HG03039 (cell line): ENCODE measurements around the gene WDR49.

Experiments used
- ATAC-seq: cut with Tn5 transposase; IDR thresholded peaks from one replicate; pipeline ENCODE4 v1.9.1; 2021; ENCODE audit warnings: mild to moderate bottlenecking, moderate library complexity; ENCODE audit not compliant: unreplicated experiment

The WDR49 gene

DNA sequence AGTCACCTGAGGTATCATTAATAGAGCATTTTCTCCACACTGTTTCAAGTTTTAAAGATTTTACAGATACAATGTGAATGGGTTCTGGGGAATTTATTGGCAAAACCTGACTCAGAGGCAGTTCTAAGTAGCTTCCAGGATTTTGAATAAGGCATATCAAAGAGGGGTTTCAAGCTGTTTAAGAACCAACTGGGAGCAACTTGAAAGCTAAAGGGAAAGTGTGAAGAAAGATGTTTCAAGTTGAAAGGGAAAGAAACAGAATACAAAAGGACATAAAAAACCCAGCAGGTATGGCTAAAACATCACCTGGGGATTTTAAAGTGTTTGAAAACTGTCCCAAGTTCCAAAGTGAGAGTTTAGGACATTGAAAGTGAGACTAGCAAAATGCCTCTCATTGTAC, 162.1 kb downstream of the WDR49 start:
- no peak for ATAC-seq

DNA sequence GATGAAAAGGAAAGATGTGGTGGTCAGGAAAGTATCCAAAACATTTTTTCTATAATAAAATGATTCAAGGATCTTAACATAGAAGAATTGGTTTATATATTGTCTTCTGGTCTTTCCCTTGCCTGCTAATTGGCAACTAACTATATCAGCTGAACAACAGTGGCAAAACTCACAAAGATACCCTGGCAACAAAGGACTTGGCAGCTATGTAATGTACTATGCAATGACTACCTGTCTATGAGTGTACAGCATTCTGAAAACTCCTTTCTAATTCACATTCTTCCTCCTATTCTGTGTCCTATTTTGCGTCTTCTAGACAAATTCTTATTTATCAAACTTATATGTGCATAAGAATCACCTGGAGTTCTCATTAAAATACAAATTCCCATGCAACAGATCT, 164.2 kb downstream of the WDR49 start:
- ATAC-seq: no peak

DNA sequence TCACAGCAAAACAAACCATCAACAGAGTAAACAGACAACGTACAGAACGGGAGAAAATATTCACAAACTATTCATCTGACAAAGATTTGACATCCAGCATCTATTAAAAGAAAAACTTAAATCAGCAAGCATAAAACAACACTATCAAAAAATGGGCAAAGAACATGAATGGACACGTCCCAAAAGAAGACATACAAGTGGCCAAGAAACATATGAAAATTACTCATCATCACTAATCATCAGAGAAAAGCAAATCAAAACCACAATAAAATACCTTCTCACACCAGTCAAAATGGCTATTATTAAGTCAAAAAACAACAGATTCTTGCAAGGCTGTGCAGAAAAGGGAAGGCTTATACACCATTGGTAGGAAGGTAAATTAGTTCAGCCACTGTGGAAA, 166.2 kb downstream of the WDR49 start:
- no peak for ATAC-seq

DNA sequence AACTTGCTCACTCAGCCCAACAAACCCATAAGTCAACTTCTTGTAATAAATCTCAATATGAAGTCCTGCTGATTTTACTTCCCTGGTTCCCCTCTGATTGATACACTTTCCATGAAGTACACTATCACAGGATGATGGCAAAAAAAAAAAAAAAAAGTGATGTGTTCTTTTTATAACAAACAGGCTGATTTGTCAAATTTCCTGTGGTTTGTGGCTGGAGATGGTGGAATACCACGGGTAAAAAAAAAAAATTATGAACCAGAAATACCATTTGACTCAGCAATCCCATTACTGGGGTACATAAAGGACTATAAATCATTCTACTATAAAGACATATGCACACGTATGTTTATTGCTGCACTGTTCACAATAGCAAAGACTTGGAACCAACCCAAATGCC, 169.2 kb downstream of the WDR49 start:
- no peak for ATAC-seq

DNA sequence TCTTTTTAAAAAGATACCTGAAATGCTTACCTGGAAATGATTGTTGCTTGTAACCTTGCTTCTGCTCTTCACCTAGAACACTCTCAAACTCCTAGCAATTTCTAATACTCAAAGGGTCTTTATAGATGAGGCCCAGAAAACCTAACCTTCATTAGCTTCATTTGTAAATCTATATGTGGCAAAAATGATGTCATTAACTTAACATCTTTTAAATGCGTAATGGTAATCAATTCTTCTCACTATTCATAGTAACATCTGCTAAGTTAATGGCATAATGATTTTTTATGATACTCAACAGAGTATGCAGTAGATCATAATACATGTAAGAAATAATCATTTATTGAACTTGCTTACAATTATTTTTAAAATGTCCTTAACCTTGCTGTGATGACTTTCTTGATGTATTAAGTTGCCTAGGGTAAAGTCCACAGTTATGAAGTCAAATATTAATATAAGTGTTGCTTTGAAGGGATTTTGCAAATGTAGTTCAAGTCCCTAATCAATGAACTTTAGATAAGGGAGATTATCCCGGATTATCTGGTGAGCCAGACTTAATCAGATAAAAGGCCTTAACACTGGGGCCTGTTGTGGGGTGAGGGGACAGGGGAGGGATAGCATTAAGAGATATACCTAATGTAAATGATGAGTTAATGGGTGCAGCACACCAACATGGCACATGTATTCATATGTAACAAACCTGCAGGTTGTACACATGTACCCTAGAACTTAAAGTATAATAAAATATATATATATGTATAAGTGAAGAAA, 169.8 kb downstream of the WDR49 start:
- ATAC-seq: no peak

DNA sequence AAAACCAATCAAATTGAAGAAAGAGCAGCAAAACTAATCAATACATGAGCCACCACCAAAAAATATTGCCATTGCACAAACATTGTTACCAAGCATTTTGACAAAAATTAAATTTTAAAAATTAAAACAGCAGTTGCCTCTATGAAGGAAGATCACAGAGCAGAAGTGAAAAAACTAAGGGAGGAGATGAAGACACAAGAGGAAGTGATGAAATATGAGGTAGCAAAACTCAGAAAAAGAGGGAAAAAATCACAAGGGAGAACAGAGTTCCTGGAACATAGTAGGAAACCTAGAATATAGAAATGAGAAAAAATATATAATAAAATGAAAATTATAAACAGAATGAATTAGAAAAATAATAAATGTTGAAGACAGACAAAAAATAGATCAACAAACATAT, 172.6 kb downstream of the WDR49 start:
- no peak for ATAC-seq

DNA sequence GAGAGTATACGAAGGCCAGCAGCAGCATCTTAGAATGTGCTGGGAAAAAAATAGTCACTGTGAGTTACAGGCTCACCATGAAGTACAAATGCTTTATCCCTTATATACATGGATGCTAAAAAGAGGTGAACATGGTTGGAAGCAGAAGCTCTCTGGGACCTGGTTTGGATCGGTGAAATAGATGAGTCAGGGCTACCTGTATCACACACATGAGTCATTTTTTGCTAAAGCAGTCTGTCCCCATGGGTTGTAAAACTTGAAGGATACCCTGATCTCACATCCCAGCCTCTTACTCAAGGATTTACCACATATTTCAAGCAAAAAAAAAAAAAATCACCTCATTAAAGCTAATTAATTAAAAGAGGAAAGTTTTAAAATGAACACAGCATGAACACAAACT, 173.0 kb downstream of the WDR49 start:
- no peak for ATAC-seq

DNA sequence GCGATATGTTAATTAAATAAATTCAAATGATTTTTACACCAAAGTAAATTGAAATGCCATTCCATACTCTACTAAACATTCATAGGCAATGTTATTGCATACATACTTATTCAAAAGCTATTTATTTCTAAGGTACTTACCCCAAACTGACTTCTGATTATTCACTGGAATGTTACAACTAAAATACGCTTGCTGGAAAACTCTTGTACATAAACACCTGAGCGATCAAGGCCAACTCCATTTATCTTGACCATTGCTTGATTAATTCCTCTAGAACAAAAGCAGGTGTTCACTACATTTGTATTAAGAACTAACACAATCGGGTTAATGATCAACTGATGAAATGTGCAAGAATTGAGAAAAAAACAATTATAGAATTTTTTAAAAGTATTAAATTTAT, 179.9 kb downstream of the WDR49 start, which contains the start of gene SERPINI2:
TSS of gene SERPINI2 (minus strand) at position 180 of the 400 bp plus-strand sequence. CDS start 2,208 bp downstream, outside the sequence.
- ATAC-seq: no peak

DNA sequence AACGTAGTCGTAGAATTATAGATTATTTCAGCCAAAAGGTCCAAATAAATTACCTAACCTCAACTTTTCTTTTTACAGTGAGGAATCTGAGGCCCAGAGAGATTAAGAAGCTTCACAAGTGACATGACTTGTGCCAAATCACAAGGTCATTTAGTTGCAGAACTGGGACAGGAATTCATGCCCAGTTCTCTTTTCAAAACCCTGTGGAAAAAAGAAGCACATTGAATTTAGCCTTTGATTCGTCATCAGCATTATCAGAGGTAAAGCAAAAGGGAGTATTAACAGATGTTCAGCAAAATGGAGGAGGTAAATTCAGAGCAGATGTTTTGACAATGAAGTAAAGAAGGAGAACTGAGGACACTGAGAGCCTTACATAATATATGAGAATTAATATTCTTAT, 184.4 kb downstream of the WDR49 start:
- ATAC-seq: no peak

DNA sequence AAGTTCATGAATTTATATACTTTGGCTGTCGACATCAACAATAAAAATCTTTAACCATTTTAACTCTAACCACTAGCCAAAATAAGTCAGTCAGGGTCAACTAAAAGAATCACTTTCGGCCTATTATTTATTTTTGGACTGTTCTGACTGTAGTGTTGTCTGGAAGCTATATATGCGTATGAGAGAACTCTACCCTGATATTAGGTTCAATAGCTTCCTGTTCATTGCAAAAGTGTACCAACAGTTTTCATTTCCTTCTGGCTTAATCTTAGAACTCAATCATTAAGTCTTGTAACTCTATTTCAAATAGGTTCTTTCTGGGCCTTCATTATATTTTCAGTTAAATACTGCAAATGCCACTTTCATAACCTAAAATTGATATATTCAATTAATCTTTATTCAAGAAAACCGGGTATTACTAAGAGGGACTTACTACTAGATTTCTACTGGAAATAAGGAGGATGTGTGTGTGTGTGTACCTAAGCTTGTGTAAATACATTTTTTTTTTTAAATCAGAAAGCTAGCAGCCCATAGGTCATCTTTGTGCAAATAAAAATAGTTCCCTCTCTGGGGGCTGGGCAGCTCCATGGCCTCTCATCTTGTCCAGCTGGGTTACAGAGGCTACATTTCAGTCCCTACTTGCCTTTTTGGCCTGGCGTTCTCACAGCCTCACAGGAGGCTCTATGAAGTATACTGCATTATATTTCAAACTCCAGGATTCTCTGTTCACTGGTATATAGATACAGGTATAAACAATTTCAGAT, 185.7 kb downstream of the WDR49 start:
- ATAC-seq: no peak

DNA sequence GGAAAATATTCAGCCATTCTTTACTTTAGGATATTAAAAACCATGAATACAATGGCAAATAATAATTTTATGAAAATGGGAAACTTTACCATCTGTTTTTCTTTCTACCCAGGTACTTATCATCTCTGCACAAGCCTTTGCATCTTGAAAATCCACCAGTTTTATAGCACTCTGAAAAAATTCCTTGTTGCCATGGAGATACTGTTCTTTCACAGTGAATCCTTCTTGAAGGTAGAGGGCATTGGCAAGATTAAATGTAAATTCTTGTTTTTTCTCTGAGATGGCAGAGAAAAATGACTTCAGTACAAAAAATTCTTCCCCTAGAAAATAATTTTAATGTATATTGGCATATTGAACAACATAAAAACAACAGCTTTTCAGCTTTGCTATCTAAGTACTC, 186.8 kb downstream of the WDR49 start:
- ATAC-seq: no peak

DNA sequence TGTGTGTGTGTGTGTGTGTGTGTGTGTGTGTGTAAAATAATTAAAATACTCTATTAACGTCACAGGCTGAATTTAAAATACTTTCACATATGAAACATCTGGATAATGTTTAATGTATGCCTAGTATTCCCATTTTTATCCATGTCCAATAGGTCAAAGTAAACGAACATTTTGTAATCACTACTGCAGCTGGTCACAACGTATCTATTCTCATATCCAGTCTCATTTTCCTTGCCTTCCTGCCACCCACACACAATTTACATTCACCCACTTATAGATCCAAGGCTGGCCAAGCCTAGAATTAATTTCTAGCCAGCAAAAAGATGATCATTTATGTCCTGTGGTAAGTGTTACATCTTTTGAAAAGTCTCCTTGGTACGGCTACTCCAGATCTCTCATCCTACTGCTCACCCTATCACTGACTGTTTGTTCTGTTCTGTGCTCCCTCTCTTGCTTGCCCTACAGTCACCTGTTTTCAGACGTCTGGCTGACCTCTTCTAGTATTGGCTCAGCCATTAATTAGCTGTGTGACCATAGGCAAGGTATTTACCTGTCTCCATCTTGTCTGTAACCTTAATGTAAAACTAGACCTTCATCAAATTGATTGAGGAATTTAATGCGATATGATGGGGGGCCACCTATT, 197.5 kb downstream of the WDR49 start:
- no peak for ATAC-seq

DNA sequence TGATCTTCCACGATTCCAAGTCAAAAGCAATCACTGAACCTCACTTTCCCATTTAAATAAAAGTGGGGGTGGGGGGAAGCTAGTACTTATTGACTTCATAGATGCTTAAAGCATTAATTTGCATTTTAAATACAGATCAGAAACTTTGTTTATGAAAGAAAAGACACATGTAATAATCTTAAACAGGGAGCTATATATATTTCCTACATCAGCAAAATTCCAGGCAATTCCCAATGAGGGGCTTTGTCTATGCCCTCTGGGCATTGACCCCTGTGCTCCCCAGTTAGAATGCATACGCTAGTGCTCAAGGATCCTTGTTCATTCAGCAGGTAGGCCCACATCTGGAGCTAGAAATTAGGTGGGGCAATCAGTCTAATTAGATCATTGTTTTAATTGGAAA, 199.9 kb downstream of the WDR49 start:
- no peak for ATAC-seq

DNA sequence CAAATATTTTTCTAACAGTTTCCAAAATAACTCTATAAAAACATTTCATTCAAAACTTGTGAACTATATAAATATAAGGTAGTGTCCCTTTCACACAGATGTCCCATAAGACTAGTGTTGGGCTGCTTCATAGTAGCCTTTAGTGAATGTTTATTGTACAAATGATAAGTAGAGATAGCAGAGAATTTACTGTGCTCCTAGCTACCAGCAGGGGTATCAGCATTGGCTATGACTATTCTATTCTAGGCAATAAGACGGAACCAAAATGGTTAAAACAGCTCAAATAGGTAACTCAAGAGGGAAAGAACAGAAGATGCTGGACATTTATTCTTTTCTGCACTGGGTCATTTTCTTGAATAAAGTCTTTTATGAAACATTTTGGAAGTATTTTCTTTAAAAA, 202.5 kb downstream of the WDR49 start:
- no peak for ATAC-seq

DNA sequence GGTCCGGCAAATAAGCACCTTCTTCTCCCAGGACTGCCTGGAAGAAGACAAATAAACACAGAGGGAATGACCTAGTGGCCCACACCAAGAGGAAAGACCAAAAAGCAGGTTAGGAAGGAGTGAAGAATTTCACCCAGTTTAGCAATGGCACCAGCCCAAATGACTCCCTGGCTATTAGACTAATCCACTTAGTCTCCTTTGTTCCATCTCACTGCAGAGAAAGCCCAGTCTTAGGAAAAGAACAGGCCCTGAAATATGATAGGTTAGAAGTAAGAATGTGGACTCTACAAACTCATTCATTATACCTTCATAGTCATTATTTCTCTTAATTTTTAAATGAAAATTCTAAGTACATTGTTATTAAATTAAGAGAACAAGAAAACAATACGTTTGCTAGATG, 203.1 kb downstream of the WDR49 start:
- ATAC-seq: no peak

DNA sequence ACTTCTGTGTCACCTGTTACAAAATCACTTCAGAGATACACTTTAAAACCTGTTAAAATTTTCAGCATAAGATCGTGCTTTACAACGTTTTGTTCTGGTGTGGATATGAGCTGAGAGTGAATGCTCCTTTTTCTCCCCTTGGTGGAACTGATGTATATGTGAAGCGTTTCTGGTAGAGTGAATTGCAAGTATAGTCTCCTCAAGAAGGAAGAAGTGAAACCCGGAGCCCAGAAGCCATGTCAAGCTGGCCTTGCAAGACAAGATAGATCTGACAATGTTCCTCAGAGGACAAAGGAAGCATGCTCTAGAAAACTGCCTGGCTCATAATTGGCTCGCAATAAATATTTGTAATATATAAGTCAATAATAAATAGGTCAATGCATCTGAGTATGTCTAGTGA, 203.5 kb downstream of the WDR49 start:
- ATAC-seq: no peak

DNA sequence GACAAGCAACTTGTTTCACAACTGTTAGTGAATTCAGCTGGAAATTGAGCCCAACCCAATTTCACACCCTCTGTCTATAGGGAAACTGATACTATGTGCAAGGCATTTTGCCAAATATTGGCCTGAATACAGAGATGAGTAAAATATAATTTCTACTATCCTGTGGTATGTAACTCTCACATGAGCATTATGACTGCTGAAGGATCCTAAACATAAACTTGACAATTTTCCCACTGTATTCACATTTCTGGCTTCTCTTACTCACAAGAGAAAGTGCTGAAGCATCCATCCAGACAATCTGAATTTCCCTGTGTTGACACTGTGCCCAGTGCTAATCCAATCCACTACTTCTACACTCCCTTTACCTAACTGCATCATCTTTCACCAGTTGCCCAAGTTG, 208.3 kb downstream of the WDR49 start:
- ATAC-seq: no peak

DNA sequence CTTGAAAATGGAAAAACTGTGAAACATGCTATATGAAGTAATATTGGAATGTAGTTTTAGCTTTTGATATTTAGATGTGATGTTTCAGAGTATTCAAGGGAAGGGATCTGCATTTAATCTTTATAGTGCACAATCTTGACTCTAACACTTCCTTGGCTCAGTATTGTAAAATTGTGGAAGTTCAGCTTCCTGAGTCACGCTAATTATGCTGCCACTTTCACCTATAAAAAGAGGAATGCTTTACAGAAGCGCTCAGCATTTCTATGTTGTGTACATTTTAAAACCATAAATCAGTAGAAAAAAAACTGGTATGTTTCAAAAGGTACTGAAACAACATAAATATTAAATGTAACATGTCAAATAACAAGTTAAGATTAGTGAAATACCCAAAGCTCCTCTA, 212.5 kb downstream of the WDR49 start:
- ATAC-seq: no peak

DNA sequence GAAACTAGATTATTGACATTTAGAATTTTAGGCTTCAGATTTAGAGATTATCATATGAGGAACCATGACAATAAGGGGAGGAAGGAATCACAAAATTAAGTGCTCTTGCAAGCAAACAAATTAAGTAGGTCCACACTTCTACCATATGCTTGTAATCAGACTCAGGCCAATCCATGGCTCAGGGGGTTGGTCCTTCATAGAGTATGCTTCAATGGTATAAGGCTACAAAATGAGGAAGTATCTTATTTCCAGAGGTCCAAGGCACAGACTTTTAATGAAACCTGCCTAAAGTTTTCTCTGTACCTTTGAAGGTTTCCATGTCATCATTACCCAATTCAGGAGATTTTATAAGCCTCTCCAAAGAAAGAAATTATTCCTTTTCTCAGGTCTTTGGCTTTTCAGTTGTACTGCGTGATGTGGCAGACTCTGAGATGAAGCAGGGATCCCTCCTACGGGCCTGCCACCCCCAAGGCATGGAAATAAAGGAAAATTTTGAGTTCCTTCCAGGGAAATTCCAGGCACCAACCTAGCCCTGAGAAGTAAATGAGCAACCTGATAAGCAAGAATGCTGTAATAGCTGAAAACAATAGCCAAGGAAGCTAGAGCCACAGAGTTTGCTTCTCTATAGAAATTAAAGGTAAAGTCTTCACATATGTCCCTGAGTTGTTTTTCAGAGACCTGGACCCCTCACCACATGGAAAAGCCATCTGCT, 216.2 kb downstream of the WDR49 start:
- ATAC-seq: no peak
